IgD-negative memory B cell (primary cell): ENCODE results near the gene DNAH9. TPM values are rescaled to one million over a fixed set of nuclear protein-coding genes. Genes with fewer than 3 reads are reported as not detected.
"Not testable (repeated sequence)": the region's sequence is repeated elsewhere in the genome, so short reads cannot be mapped to it uniquely, and the experiment has no call there.

ENCODE experiments used
- H3K27ac Mint-ChIP-seq, 3 donors: one replicate each; pipeline ENCODE4 v1.8.0; 2020 to 2022; ENCODE audit warnings: mild to moderate bottlenecking in 3 of 3, mixed read lengths in 3 of 3, moderate library complexity in 1 of 3
- H3K27me3 Mint-ChIP-seq: one replicate; pipeline ENCODE4 v1.8.0; 2021; ENCODE audit warnings: mixed read lengths
- H3K36me3 Mint-ChIP-seq: one replicate; pipeline ENCODE4 v1.8.0; 2020; ENCODE audit warnings: mild to moderate bottlenecking, mixed read lengths
- H3K4me1 Mint-ChIP-seq, 3 donors: one replicate each; pipeline ENCODE4 v1.8.0; 2020 to 2022; ENCODE audit warnings: mixed read lengths in 3 of 3, mild to moderate bottlenecking in 1 of 3
- H3K4me3 Mint-ChIP-seq, 4 donors: one replicate each; pipeline ENCODE4 v1.8.0; 2020 to 2022; ENCODE audit warnings: mild to moderate bottlenecking in 4 of 4, mixed read lengths in 4 of 4, moderate library complexity in 3 of 4
- H3K9me3 Mint-ChIP-seq, 3 donors: one replicate each; pipeline ENCODE4 v1.8.0; 2020 to 2021; ENCODE audit warnings: mixed read lengths in 3 of 3, mild to moderate bottlenecking in 1 of 3
- polyA plus RNA-seq: library from polyadenylated mRNA; unstranded; fragments of 300-500 nt; fragmentation: Illumina TruSeq; gene quantifications from one replicate; pipeline ENCODE4 v1.2.3, GENCODE V29; 2021

Gene DNAH9
- polyA plus RNA-seq, 1 donor from 2014 or later: not detected

DNA sequence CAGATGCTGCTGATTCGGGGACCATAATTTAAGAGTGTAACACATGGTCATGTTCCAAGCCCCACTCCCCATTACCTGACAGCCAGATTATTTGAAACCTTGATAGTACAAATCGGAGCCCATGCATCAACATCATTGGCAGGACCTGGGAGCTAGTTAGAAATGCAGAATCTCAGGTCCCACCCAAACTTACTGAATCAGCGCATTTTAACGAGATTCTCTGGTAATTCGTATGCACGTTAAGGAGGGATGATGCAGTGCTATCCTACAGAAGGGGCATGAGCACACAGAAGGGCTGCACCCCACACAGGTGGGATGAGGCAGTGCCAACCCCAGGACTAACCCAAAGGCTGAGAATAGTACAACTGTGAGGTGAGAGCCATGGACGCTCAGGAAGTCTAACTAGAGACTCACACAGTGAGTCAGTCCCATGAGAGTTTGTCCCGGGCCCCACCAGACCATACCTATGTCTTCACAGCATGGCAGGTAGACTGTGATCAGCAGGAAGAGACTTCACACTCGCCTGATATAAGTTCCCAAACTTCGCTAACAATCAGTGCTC lies 334.1 kb downstream of the DNAH9 start:
- H3K27me3 Mint-ChIP-seq: no peaks in the 10 kb centered on the region
- H3K36me3 Mint-ChIP-seq: no peaks in the 10 kb centered on the region
- no peak overlapping the region for H3K4me3 Mint-ChIP-seq
- H3K27ac Mint-ChIP-seq: no peak overlapping the region
- H3K4me1 Mint-ChIP-seq: no peaks in the 10 kb centered on the region
- H3K9me3 Mint-ChIP-seq: no peaks in the 10 kb centered on the region

DNA sequence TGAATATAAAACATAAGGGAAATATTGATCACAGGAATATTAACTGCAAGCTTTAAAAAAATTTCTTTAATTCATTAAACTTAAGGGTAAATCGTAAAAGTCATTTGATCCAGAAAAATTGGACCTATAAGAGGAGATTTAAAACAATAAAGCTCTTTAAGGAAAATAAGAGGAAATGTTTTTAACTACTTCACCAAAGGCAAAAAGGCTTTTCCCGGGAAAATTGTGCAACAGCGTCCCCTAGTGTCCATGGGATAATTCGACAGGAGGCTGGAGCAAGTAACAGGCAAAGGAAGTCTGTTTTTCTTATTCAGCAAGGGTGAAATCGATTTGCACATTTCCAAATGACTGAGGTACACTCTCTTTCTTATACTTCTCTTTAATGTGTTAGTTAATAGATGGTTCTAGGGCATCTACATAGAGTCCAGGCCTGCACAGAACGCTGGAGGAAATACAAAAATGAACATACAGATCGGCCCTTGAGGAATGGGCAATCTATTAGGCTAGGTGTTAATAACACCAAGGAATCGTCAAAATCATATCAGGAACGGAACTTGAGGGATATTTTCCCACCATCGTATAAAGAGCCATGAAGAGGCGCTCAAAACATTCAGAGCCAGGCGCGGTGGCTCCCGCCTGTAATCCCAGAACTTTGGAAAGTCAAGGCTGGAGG lies 337.6 kb downstream of the DNAH9 start:
- no peak overlapping the region for H3K27ac Mint-ChIP-seq
- H3K36me3 Mint-ChIP-seq: no peaks in the 10 kb centered on the region
- H3K4me3 Mint-ChIP-seq: no peak overlapping the region
- H3K4me1 Mint-ChIP-seq: no peaks in the 10 kb centered on the region
- H3K27me3 Mint-ChIP-seq: peaks cover 3% of the 10 kb centered on the region
- H3K9me3 Mint-ChIP-seq: no peaks in the 10 kb centered on the region

DNA sequence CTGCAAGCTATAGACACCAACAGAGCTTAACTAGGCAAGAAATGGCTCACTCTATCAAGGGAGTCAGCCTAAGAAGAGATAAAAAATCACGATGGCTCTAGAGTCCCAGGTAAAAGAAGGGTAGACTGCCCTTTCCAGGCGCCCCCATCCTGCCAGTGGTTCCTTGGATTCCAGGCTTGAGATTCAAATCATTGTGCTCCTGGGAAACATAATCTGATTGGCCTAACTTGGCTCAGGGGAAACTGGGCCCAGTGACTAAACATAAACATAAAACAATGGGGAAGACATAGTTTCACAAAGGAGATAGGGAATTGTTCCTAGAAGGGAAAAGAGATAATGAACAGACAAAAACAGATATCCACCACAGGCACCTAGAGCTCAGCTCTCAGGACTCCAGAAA lies 342.6 kb downstream of the DNAH9 start:
- Mint-ChIP-seq H3K4me1 (no peaks in the 10 kb centered on the region), H3K9me3 (peaks cover 0 to 3% (median 0%) of the 10 kb centered on the region in 3 donors), H3K27ac (no peak overlapping the region), H3K27me3 (peaks cover 6% of the 10 kb centered on the region), H3K4me3 (no peak overlapping the region), H3K36me3 (no peaks in the 10 kb centered on the region)

DNA sequence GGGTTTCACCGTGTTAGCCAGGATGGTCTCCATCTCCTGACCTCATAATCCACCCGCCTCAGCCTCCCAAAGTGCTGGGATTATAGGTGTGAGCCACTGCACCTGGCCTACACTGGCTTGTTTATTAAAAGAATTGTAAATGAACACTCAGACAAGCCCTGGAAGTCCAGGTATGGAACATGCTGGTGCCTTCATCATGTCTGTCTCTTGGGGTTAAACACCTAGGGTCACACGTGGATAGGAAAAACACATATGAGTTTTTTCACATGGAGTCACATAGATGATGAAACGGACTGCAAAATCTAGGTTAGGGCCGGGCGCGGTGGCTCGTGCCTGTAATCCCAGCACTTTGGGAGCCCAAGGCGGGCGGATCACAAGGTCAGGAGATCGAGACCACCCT lies 344.8 kb downstream of the DNAH9 start:
- not testable (repeated sequence) for H3K27ac Mint-ChIP-seq, H3K4me3 Mint-ChIP-seq, H3K36me3 Mint-ChIP-seq, H3K4me1 Mint-ChIP-seq, H3K9me3 Mint-ChIP-seq, H3K27me3 Mint-ChIP-seq

DNA sequence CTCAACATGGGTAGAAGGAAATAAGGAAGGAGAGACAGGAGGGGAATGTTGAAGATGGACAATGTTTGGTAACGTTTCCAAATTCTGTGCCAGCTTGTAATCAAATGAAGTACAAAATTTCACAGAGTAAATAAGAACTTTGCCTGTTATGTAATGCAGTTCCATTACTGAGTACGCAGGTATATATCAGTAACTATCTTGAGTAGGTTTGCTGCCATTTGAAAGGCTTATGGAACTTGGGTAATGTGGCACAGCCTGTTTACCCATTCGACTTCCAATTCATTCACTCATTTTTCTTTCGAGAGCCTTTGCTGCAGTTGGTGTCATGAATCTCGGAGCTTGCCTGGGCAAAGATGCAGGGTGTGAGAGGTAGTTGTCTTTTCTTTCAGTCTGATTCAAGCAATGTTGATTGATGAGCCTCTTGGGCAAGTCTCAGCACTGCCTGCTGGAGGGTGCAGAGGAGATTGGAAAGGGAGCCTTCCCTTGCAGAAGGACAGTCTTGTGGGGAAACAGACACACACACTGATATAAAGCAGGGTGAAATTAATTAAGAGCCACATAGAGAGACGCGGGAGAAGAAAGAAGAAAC lies 345.6 kb downstream of the DNAH9 start:
- no peak overlapping the region for H3K4me3 Mint-ChIP-seq
- no peaks in the 10 kb centered on the region for H3K36me3 Mint-ChIP-seq
- no peak overlapping the region for H3K27ac Mint-ChIP-seq
- no peaks in the 10 kb centered on the region for H3K4me1 Mint-ChIP-seq
- H3K27me3 Mint-ChIP-seq: peaks cover 2% of the 10 kb centered on the region
- peaks cover 0 to 3% (median 0%) of the 10 kb centered on the region in 3 donors for H3K9me3 Mint-ChIP-seq

DNA sequence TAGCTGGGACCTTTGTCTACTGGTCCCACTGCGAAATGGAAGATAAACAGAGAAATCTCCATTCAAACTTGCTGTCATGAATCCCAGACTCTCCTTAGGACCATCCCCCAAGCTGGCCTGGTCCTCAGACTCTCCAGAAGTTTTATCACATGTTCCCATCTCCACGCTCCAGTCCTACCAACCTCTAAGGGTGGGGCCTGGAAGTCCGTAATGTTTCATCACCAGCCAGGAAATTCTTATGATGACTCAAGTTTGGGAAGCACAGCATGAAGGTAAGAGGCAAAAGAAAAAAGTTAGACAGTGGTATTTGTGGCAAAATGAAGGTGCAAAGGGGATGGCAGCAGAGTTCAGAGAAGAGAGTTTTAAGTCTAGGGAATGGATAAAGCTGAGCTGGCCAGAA lies 346.3 kb downstream of the DNAH9 start:
- H3K27ac Mint-ChIP-seq: no peak overlapping the region

DNA sequence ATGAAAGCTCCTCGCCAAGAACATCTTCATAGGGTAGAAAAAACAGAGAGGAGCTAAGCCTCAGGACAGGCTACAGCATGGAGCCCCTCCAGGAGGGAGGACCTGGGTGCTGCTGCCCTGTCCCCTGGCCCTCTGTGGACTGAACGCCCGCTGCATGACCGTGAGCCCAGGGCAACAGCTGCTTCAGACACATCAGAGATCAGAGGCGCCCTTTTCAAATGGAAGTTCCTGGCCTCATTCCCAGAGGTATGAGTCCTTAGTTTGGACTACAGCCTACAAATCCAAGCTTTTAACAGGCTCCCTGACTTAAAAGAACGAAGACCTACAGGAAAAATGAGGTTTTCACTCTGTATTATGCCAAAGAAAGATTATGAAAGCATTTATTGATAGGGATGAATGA lies 350.5 kb downstream of the DNAH9 start:
- peaks cover 0 to 6% (median 2%) of the 10 kb centered on the region in 3 donors for H3K9me3 Mint-ChIP-seq
- no peaks in the 10 kb centered on the region for H3K36me3 Mint-ChIP-seq
- no peak overlapping the region for H3K27ac Mint-ChIP-seq
- H3K4me3 Mint-ChIP-seq: no peak overlapping the region
- H3K4me1 Mint-ChIP-seq: no peaks in the 10 kb centered on the region
- peaks cover 2% of the 10 kb centered on the region for H3K27me3 Mint-ChIP-seq

More for the DNA sequence above, 346.3 kb downstream of the DNAH9 start:
- Mint-ChIP-seq H3K36me3 (no peaks in the 10 kb centered on the region), H3K4me1 (no peaks in the 10 kb centered on the region), H3K4me3 (no peak overlapping the region), H3K27me3 (peaks cover 2% of the 10 kb centered on the region), H3K9me3 (peaks cover 0 to 3% (median 0%) of the 10 kb centered on the region in 3 donors)

DNA sequence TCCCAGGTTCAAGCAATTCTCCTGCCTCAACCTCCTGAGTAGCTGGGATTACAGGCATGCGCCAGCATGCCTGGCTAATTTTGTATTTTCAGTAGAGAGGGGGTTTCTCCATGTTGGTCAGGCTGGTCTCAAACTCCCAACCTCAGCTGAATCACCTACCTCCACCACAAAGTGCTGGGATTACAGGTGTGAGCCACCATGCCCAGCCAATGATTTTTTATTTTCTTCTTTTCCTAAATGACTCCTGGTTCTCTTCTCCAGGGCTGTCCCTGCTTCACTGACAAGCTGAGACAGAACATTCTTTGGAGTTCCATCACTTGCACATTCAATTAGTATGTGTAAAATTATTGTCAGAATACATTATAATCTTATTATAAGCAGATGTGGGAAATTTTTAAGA lies 351.3 kb downstream of the DNAH9 start:
- H3K4me3 Mint-ChIP-seq, H3K4me1 Mint-ChIP-seq, H3K36me3 Mint-ChIP-seq, H3K27ac Mint-ChIP-seq, H3K27me3 Mint-ChIP-seq: not testable (repeated sequence)
- H3K9me3 Mint-ChIP-seq: peaks cover 0 to 11% (median 6%) of the 10 kb centered on the region in 3 donors

DNA sequence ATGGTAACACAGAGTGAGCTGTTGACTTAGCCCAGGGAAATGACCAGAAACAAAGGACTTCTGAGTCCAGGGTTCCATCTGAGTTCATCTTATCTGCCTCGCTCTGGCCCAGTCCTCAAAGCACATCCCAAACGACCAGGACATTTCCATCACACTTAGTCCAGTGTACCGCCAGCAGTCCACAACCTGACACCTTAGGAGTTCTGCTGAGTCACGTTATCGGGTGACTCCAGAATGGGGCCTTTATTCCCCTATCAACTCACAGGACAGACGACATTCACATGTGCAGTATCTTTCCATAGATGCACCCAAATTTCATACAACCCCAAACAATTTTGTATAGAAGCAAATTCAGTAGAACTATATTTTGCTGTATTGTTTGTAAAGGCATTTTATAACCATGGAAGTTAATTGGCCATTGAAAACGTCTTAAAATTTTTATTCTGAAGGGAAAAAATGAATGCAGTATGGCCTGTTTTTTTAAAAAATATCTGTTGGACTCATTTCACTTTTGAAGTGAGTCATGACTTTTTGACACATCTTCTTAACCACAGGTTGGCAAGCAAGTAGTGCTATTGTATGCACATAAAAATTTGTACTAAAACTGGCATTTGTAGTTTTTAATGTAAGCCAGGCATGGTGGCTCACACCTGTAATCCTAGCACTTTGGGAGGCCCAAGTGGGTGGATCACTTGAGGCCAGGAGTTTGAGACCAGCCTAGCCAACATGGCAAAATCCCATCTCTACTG lies 352.7 kb downstream of the DNAH9 start:
- H3K4me1 Mint-ChIP-seq: no peaks in the 10 kb centered on the region
- H3K4me3 Mint-ChIP-seq: peak overlapping the region in 1 of 4 donors; percentile 22
- H3K27ac Mint-ChIP-seq: no peak overlapping the region
- H3K36me3 Mint-ChIP-seq: peaks cover 3% of the 10 kb centered on the region
- H3K9me3 Mint-ChIP-seq: peaks cover 3 to 15% (median 6%) of the 10 kb centered on the region in 3 donors
- no peaks in the 10 kb centered on the region for H3K27me3 Mint-ChIP-seq

DNA sequence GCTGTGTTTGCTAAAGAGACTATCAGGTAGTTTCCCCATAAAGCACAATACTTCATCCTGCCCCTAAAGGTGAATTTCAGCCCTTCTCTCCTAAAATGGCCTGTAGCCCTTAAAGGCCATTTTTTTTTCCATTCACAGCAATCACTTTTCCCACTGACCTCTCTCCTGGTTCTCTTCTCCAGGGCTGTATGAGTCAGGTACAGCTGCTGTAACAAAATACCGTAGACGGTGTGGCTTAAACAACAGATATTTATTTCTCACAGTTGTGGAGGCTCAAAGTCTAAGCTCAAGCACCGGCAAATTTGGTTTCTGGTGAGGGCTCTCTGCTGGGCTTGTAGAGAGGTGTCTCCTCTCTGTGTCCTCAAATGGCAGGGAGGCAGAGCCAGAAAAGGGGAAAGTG lies 354.3 kb downstream of the DNAH9 start:
- Mint-ChIP-seq H3K27ac (no peak overlapping the region), H3K36me3 (peaks cover 9% of the 10 kb centered on the region), H3K4me3 (no peak overlapping the region), H3K4me1 (no peaks in the 10 kb centered on the region), H3K27me3 (no peaks in the 10 kb centered on the region), H3K9me3 (peaks cover 7 to 15% (median 8%) of the 10 kb centered on the region in 3 donors)

DNA sequence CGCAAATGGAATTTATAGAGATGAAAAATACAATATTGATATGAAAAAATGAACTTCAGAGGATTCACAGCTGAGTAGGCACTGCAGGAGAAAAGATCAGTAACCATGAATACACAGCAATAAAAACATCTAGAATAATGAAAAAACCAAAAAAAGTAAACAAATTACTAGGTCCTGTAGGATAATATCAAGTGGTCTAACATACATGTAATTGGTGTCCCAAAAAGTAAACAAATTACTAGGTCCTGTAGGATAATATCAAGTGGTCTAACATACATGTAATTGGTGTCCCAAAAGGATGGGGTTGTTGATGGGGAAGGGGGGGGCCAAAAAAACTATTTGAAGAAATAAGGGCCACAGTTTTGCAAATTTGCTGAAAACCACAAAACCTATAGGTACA lies 355.7 kb downstream of the DNAH9 start:
- Mint-ChIP-seq H3K9me3 (peaks cover 8 to 15% (median 13%) of the 10 kb centered on the region in 3 donors), H3K4me1 (no peaks in the 10 kb centered on the region), H3K27ac (no peak overlapping the region), H3K4me3 (no peak overlapping the region), H3K36me3 (peaks cover 17% of the 10 kb centered on the region), H3K27me3 (no peaks in the 10 kb centered on the region)

DNA sequence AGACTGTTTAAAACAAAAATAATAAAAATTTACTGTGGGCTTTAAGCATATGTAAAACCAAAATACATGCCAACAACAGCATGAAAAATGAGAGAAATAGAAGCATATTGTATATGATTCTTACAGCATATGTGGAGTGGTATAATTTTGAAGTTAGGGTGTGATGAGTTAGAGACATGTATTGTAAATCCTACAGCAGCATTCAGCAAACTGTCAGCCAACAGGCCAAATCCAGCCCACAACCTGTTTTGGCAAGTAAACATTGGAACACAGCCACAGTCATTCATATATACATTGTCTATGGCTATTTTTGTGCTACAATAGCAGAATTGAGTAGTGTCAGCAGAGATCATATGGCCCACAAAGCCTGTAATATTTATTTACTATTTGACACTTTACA lies 356.7 kb downstream of the DNAH9 start:
- Mint-ChIP-seq H3K27ac (no peak overlapping the region), H3K36me3 (peaks cover 17% of the 10 kb centered on the region), H3K27me3 (no peaks in the 10 kb centered on the region), H3K4me3 (no peak overlapping the region), H3K9me3 (peaks cover 8 to 14% (median 13%) of the 10 kb centered on the region in 3 donors), H3K4me1 (no peaks in the 10 kb centered on the region)

DNA sequence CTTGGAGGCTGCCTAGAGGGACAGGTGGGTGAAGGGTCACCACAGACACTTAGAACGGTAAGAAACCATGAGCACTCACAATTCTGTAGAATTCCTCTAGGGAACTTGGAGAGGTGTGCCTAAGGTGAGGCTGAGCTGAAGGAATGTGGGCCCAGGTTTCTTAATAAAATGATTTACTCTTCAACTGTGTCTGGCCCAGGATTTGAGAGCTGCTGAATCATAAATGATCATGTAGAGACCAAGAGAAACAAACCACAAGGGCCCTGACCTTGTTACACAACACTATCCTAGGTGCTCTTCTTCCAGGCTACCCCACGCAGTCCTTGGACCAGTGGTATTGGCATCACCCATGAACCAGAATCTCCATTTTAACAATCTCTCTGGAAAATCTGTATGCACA lies 371.3 kb downstream of the DNAH9 start:
- Mint-ChIP-seq H3K9me3 (peaks cover 4 to 37% (median 14%) of the 10 kb centered on the region in 3 donors), H3K4me3 (no peak overlapping the region), H3K36me3 (peaks cover 14% of the 10 kb centered on the region)

DNA sequence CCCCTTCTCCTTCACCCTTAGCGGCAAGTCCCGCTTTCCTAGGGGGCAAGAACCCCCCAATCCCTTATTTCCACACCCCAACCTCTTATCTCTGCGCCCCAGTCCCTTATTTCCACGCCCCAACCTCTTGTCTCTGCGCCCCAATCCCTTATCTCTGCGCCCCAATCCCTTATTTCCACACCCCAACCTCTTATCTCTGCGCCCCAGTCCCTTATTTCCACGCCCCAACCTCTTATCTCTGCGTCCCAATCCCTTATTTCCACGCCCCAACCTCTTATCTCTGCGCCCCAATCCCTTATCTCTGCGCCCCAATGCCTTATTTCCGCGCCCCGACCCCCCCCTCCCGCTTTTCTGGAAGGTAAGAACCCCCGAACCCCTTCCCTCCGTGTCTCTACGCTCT lies 374.5 kb downstream of the DNAH9 start:
- peaks cover 4 to 12% (median 11%) of the 10 kb centered on the region in 3 donors for H3K9me3 Mint-ChIP-seq
- not testable (repeated sequence) for H3K36me3 Mint-ChIP-seq, H3K27me3 Mint-ChIP-seq, H3K27ac Mint-ChIP-seq, H3K4me3 Mint-ChIP-seq, H3K4me1 Mint-ChIP-seq

More for the DNA sequence above, 371.3 kb downstream of the DNAH9 start:
- no peaks in the 10 kb centered on the region for H3K27me3 Mint-ChIP-seq
- no peak overlapping the region for H3K27ac Mint-ChIP-seq
- H3K4me1 Mint-ChIP-seq: peaks cover 0 to 4% (median 0%) of the 10 kb centered on the region in 3 donors

DNA sequence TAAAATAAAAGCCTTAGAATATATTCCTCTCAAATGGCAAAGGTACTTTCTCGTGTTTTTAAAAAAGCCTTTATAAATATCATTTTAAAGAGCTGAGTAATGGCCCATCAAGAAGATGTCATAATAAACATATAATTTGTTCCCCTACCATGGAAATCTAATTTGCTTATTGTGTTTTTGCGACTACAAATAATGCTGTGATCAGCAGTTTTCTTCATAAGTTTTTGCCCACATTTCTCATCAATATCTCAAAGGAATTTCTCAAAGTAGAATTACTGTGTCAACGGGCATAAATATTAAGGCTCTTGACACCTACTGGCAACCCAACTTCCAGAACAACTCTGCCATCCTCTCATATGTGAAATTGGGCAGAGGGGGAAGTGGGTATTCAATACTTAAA lies 381.5 kb downstream of the DNAH9 start:
- H3K4me3 Mint-ChIP-seq: no peak overlapping the region
- H3K9me3 Mint-ChIP-seq: no peaks in the 10 kb centered on the region
- H3K27me3 Mint-ChIP-seq: no peaks in the 10 kb centered on the region
- no peak overlapping the region for H3K27ac Mint-ChIP-seq
- no peaks in the 10 kb centered on the region for H3K4me1 Mint-ChIP-seq
- H3K36me3 Mint-ChIP-seq: peaks cover 13% of the 10 kb centered on the region
